Immature natural killer cell (primary cell): ENCODE measurements around the gene HERPUD2. TPM values are rescaled to one million over a fixed set of nuclear protein-coding genes. Genes with fewer than 3 reads are reported as not detected.
A peak's percentile ranks its signal among the peaks of the same experiment; 100 is the strongest.

Experiments
- DNase-seq, 3 donors: peaks; one replicate each; pipeline ENCODE4 v3.0.0; 2022; ENCODE audit warnings: mixed read lengths in 1 of 3
- H3K27ac Mint-ChIP-seq, 6 donors: one replicate each; pipeline ENCODE4 v1.8.0; 2020; ENCODE audit warnings: mixed read lengths in 6 of 6, mild to moderate bottlenecking in 5 of 6, inconsistent platforms in 4 of 6, moderate library complexity in 3 of 6
- H3K27me3 Mint-ChIP-seq, 3 donors: one replicate each; pipeline ENCODE4 v1.8.0; 2020 to 2021; ENCODE audit warnings: low read depth in 3 of 3, mild to moderate bottlenecking in 3 of 3, mixed read lengths in 3 of 3, moderate library complexity in 3 of 3, inconsistent platforms in 1 of 3
- H3K36me3 Mint-ChIP-seq, 3 donors: one replicate each; pipeline ENCODE4 v1.8.0; 2020; ENCODE audit warnings: mixed read lengths in 3 of 3, inconsistent platforms in 2 of 3, mild to moderate bottlenecking in 2 of 3
- H3K4me1 Mint-ChIP-seq, 2 donors: one replicate each; pipeline ENCODE4 v1.8.0; 2020; ENCODE audit warnings: inconsistent platforms in 2 of 2, mild to moderate bottlenecking in 2 of 2, mixed read lengths in 2 of 2, moderate library complexity in 1 of 2
- H3K4me3 Mint-ChIP-seq, 5 donors: one replicate each; pipeline ENCODE4 v1.8.0; 2020; ENCODE audit warnings: mild to moderate bottlenecking in 5 of 5, mixed read lengths in 5 of 5, inconsistent platforms in 3 of 5, moderate library complexity in 3 of 5
- H3K9me3 Mint-ChIP-seq, 6 donors: one replicate each; pipeline ENCODE4 v1.8.0; 2020; ENCODE audit warnings: mild to moderate bottlenecking in 6 of 6, mixed read lengths in 6 of 6, inconsistent platforms in 4 of 6, moderate library complexity in 3 of 6
- polyA plus RNA-seq, 3 donors: library from polyadenylated mRNA; unstranded; fragments of 300-500 nt; fragmentation: Illumina TruSeq; gene quantifications; one replicate each; pipeline ENCODE4 v1.2.3, GENCODE V29; 2021

HERPUD2 gene
- polyA plus RNA-seq, 3 donors from 2014 or later = 65.1 to 115 (median 91.4) TPM

GRCh38 chr7:35650751-35651150 lies 44.2 kb downstream of the HERPUD2 start:
- Mint-ChIP-seq H3K27me3 (peaks cover 2 to 9% (median 2%) of the 10 kb centered on the region in 3 donors), H3K36me3 (peaks cover 14 to 28% (median 27%) of the 10 kb centered on the region in 3 donors), H3K4me3 (peak overlapping the region in 2 of 5 donors; percentile 69 to 76), H3K27ac (peak overlapping the region in 5 of 6 donors; percentile 7 to 86 (median 15)), H3K4me1 (peaks cover 90 to 96% of the 10 kb centered on the region in 2 donors), H3K9me3 (no peaks in the 10 kb centered on the region)
- no peak for DNase-seq

GRCh38 chr7:35649711-35650110 lies 45.2 kb downstream of the HERPUD2 start:
- H3K27ac Mint-ChIP-seq = peak overlapping the region; percentile 12 to 83 (median 56)
- H3K9me3 Mint-ChIP-seq = no peaks in the 10 kb centered on the region
- peaks cover 82 to 95% of the 10 kb centered on the region in 2 donors for H3K4me1 Mint-ChIP-seq
- peaks cover 8 to 22% (median 20%) of the 10 kb centered on the region in 3 donors for H3K36me3 Mint-ChIP-seq
- peaks cover 2 to 8% (median 2%) of the 10 kb centered on the region in 3 donors for H3K27me3 Mint-ChIP-seq
- peak overlapping the region in 3 of 5 donors; percentile 52 to 67 (median 53) for H3K4me3 Mint-ChIP-seq
- no peak for DNase-seq

- Mint-ChIP-seq H3K36me3 (peaks cover 3 to 14% (median 12%) of the 10 kb centered on the region in 3 donors), H3K27ac (peak overlapping the region; percentile 51 to 82 (median 67)), H3K4me1 (peaks cover 78 to 95% of the 10 kb centered on the region in 2 donors), H3K4me3 (peak overlapping the region in 3 of 5 donors; percentile 3 to 28 (median 5)), H3K27me3 (peaks cover 2 to 8% (median 2%) of the 10 kb centered on the region in 3 donors), H3K9me3 (no peaks in the 10 kb centered on the region)
- no peak for DNase-seq
These were observed 46.6 kb downstream of the HERPUD2 start for GRCh38 chr7:35648367-35648766.

- peak overlapping the region; percentile 54 to 89 (median 78) for H3K27ac Mint-ChIP-seq
- no peak for DNase-seq
- peaks cover 3 to 11% (median 11%) of the 10 kb centered on the region in 3 donors for H3K36me3 Mint-ChIP-seq
- H3K4me3 Mint-ChIP-seq = peak overlapping the region; percentile 61 to 85 (median 72)
- H3K27me3 Mint-ChIP-seq = peaks cover under 1 to 6% (median 2%) of the 10 kb centered on the region in 3 donors
- H3K9me3 Mint-ChIP-seq = no peaks in the 10 kb centered on the region
- peaks cover 77 to 95% of the 10 kb centered on the region in 2 donors for H3K4me1 Mint-ChIP-seq
These were observed 47.8 kb downstream of the HERPUD2 start for GRCh38 chr7:35647171-35647574.

- Mint-ChIP-seq H3K27me3 (peaks cover 0 to 1% (median 0%) of the 10 kb centered on the region in 3 donors), H3K27ac (peak overlapping the region; percentile 54 to 89 (median 78)), H3K4me3 (peak overlapping the region; percentile 61 to 85 (median 72)), H3K36me3 (peaks cover 3 to 11% (median 9%) of the 10 kb centered on the region in 3 donors), H3K9me3 (no peaks in the 10 kb centered on the region), H3K4me1 (peaks cover 78 to 95% of the 10 kb centered on the region in 2 donors)
- no peak for DNase-seq
These were observed 48.5 kb downstream of the HERPUD2 start for GRCh38 chr7:35646289-35647023.

- Mint-ChIP-seq H3K4me1 (peaks cover 75 to 95% of the 10 kb centered on the region in 2 donors), H3K9me3 (no peaks in the 10 kb centered on the region), H3K4me3 (peak overlapping the region in 2 of 5 donors; percentile 72 to 85)
These were observed 49.2 kb downstream of the HERPUD2 start for GRCh38 chr7:35645691-35646090.

DNA sequence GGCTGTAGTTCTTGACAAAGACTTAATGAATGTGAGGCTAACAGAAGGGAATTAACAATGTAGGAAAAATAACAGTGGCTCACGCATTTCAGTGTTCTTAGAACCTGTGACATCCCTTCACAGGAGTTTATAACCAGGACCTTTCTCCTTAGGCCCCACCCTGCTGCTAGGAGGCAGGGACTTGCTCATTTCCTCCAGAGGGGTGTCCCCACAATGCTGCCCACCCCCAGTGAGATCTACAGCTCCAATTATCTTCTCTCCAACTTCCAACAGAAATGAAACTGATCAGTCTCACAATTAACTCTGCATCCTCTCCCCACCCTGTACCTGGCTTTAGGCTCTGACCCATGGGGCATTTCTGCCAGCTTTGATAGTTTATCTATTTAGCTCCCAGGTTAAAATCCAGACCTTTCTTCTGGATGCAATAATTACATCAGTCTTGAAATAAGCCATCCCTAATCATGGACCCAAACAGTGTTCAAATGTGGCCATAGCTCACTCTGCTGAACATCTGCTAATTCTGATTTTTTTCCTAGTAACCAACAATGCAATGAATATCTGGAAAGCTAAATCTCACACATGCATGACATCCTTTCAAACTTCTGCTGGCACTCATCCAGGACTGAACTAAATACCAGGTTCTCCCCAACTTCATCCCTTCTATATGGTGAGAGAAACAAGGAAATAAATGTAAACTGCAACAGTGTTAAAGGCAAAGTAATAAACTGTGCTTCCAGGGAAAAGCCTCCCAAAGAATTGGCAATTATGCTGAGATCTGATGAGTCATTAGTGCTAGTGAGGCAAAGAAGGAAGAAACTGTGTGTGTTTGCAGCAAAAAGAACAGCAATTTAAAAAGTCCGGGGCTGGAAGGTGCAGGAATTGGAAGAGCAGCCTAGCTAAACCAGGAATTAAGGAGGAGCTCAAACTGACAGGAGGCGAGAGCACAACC lies 64.6 kb downstream of the HERPUD2 start:
- H3K27me3 Mint-ChIP-seq = peaks cover 0 to 3% (median 1%) of the 10 kb centered on the region in 3 donors
- peaks cover 9 to 38% (median 14%) of the 10 kb centered on the region in 3 donors for H3K36me3 Mint-ChIP-seq
- no peak overlapping the region for H3K4me3 Mint-ChIP-seq
- no peak for DNase-seq
- H3K9me3 Mint-ChIP-seq = no peaks in the 10 kb centered on the region
- H3K27ac Mint-ChIP-seq = peak overlapping the region in 4 of 6 donors; percentile 12 to 70 (median 56)
- H3K4me1 Mint-ChIP-seq = peaks cover 0 to 8% of the 10 kb centered on the region in 2 donors

More at GRCh38 chr7:35645691-35646090, 49.2 kb downstream of the HERPUD2 start:
- H3K27me3 Mint-ChIP-seq = no peaks in the 10 kb centered on the region
- peaks cover 3 to 7% (median 6%) of the 10 kb centered on the region in 3 donors for H3K36me3 Mint-ChIP-seq
- H3K27ac Mint-ChIP-seq = peak overlapping the region in 3 of 6 donors; percentile 23 to 71 (median 60)
- no peak for DNase-seq

DNA sequence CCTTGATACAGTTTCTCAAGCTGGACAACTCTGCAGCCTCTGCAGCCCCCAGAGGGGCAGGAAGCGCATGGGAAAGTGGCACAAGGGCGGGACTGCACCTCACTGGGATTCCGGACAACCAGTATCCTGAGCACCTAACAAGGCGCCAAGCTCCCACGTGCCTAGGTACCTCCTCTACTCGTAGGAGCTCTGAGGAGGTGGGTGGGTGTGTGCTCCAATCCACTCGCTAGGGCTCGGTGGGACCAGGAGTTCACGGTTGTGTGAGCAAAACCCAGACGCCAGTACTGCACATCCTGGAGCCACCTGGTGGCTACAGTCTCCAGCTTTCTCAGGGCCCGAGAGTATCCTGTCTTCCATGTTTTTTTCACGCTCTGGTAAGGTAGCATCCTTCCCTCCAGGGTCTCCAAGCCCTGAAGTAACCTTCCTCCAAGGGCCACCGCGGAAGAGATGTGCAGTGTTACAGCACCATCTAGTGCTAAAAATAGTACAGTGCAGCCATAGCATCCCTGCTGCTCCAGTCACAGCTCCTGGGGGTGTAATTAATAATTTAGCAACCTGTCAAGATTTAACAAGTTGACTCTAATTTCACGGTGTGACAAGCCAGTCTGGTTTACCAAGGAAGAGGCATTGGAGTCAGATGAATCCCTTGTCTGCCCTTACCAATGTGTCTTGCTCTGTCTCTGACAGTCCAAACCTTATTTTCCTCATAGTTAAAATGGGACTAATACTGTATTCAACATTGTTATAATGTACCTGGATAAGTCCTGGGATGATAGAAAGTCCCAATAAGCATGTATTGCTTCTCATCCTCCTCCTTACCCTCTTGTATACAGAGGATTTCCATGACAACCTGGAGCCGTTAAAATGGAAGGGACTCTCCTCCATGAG lies 70.4 kb downstream of the HERPUD2 start:
- peaks cover 2 to 6% of the 10 kb centered on the region in 2 donors for H3K4me1 Mint-ChIP-seq
- H3K27me3 Mint-ChIP-seq = peaks cover 0 to 2% (median 0%) of the 10 kb centered on the region in 3 donors
- DNase-seq = peak; percentile 30 to 37 (median 37)
- H3K27ac Mint-ChIP-seq = peak overlapping the region in 3 of 6 donors; percentile 26 to 51 (median 44)
- no peaks in the 10 kb centered on the region for H3K9me3 Mint-ChIP-seq
- H3K4me3 Mint-ChIP-seq = no peak overlapping the region
- H3K36me3 Mint-ChIP-seq = peaks cover 0 to 12% (median 9%) of the 10 kb centered on the region in 3 donors

GRCh38 chr7:35623381-35623780 lies 71.6 kb downstream of the HERPUD2 start:
- H3K27ac Mint-ChIP-seq = no peak overlapping the region
- DNase-seq = no peak
- H3K36me3 Mint-ChIP-seq = peaks cover 0 to 13% (median 8%) of the 10 kb centered on the region in 3 donors
- H3K4me3 Mint-ChIP-seq = no peak overlapping the region
- H3K4me1 Mint-ChIP-seq = peaks cover 2 to 6% of the 10 kb centered on the region in 2 donors
- H3K27me3 Mint-ChIP-seq = peaks cover 0 to 1% (median 0%) of the 10 kb centered on the region in 3 donors
- no peaks in the 10 kb centered on the region for H3K9me3 Mint-ChIP-seq

DNA sequence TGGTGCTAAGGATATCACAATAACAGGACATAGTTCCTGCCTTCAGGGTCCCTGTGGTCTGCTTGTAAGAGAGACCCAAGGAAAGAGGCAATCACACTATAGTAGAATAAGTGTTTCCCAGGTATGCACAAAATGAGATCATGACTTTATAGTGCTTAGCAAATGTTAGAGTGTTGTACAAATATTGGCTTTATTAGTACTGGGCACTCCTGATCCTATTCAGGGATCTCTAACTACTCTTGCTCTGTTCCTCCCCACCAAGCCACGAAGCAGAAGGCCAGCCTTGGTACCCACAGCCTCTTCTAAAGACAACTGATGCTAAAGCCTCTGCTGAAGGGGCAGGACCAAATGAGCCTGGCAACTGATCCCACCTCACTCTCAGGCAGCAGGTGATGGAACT lies 75.1 kb downstream of the HERPUD2 start:
- no peak overlapping the region for H3K4me3 Mint-ChIP-seq
- no peak overlapping the region for H3K27ac Mint-ChIP-seq
- peaks cover 2 to 6% of the 10 kb centered on the region in 2 donors for H3K4me1 Mint-ChIP-seq
- peaks cover 0 to 17% (median 14%) of the 10 kb centered on the region in 3 donors for H3K36me3 Mint-ChIP-seq
- H3K9me3 Mint-ChIP-seq = no peaks in the 10 kb centered on the region
- no peaks in the 10 kb centered on the region for H3K27me3 Mint-ChIP-seq
- DNase-seq = no peak

DNA sequence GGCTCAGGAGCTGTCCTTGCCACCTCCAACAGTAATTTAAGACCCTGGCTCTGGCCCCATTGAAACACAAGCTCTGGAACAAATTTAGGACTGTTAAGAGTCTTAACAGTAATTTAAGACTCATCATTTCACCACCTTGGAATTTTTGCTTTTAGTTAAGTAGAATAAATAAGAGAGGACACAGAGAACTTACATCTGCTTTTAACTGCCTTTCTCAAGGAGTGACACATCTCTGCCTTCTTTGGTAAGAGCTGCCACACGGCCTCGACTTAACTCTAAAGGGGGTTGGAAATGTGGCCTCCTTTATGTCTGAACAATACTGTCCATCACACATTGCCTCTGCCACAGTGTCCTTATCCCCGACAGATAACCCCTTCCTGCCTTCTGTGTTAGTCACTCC lies 77.9 kb downstream of the HERPUD2 start:
- no peaks in the 10 kb centered on the region for H3K9me3 Mint-ChIP-seq
- no peak overlapping the region for H3K4me3 Mint-ChIP-seq
- no peaks in the 10 kb centered on the region for H3K4me1 Mint-ChIP-seq
- no peak for DNase-seq
- peaks cover 0 to 23% (median 21%) of the 10 kb centered on the region in 3 donors for H3K36me3 Mint-ChIP-seq
- no peaks in the 10 kb centered on the region for H3K27me3 Mint-ChIP-seq
- H3K27ac Mint-ChIP-seq = no peak overlapping the region

GRCh38 chr7:35613150-35613549 lies 81.8 kb downstream of the HERPUD2 start:
- Mint-ChIP-seq H3K36me3 (peaks cover 3 to 30% (median 24%) of the 10 kb centered on the region in 3 donors), H3K27me3 (peaks cover 0 to 2% (median 2%) of the 10 kb centered on the region in 3 donors), H3K4me1 (no peaks in the 10 kb centered on the region), H3K27ac (no peak overlapping the region), H3K9me3 (no peaks in the 10 kb centered on the region), H3K4me3 (no peak overlapping the region)
- DNase-seq = no peak
